ENCODE measurements around the gene KIF5C.

Gene KIF5C

GRCh38 chr2:148924514-148925178 lies 49.6 kb downstream of the KIF5C start:
- no peak overlapping the region for H3K27ac Mint-ChIP-seq
- H3K36me3 Mint-ChIP-seq = no peaks in the 10 kb centered on the region
- CTCF ChIA-PET = no interaction called here
- no peaks in the 10 kb centered on the region for H3K9me3 Mint-ChIP-seq
- H3K27me3 Mint-ChIP-seq = no peaks in the 10 kb centered on the region
- no peak for DNase-seq
- H3K4me1 Mint-ChIP-seq = peaks cover 25% of the 10 kb centered on the region
- no peak overlapping the region for H3K4me3 Mint-ChIP-seq

GRCh38 chr2:148926291-148926961 lies 51.4 kb downstream of the KIF5C start:
- no peaks in the 10 kb centered on the region for H3K36me3 Mint-ChIP-seq
- CTCF ChIA-PET = interaction anchor here (0.6 to 1.2 kb wide), 4 partner anchors 20 to 194 kb away, joined by 3 to 5 read pairs (median 4); no protein-coding TSS in a partner anchor
- H3K9me3 Mint-ChIP-seq = no peaks in the 10 kb centered on the region
- peak overlapping the region; percentile 70 for H3K27ac Mint-ChIP-seq
- peak overlapping the region; percentile 68 for H3K4me3 Mint-ChIP-seq
- DNase-seq = peak; percentile 68
- no peaks in the 10 kb centered on the region for H3K27me3 Mint-ChIP-seq
- peaks cover 25% of the 10 kb centered on the region for H3K4me1 Mint-ChIP-seq

GRCh38 chr2:148926981-148927401 lies 52.0 kb downstream of the KIF5C start:
- CTCF ChIA-PET = interaction anchor here (1.0 to 1.2 kb wide), 4 partner anchors 10 to 91 kb away, joined by 3 to 5 read pairs (median 4); no protein-coding TSS in a partner anchor
- Mint-ChIP-seq H3K4me1 (peaks cover 25% of the 10 kb centered on the region), H3K9me3 (no peaks in the 10 kb centered on the region), H3K27me3 (no peaks in the 10 kb centered on the region), H3K27ac (peak overlapping the region; percentile 70), H3K36me3 (no peaks in the 10 kb centered on the region), H3K4me3 (peak overlapping the region; percentile 68)
- DNase-seq = peak; percentile 44

- CTCF ChIA-PET = interaction anchor here (0.8 kb wide), 1 partner anchor 62 kb away, joined by 3 read pairs; no protein-coding TSS in a partner anchor
Measured at GRCh38 chr2:148928395-148928794, 53.4 kb downstream of the KIF5C start.

GRCh38 chr2:148930046-148930775 lies 55.2 kb downstream of the KIF5C start:
- H3K4me3 Mint-ChIP-seq = no peak overlapping the region
- CTCF ChIA-PET = no interaction called here
- H3K36me3 Mint-ChIP-seq = no peaks in the 10 kb centered on the region
- no peak for DNase-seq
- H3K4me1 Mint-ChIP-seq = peaks cover 25% of the 10 kb centered on the region
- H3K27me3 Mint-ChIP-seq = no peaks in the 10 kb centered on the region
- no peak overlapping the region for H3K27ac Mint-ChIP-seq
- H3K9me3 Mint-ChIP-seq = no peaks in the 10 kb centered on the region

More at GRCh38 chr2:148928395-148928794, 53.4 kb downstream of the KIF5C start:
- Mint-ChIP-seq H3K36me3 (no peaks in the 10 kb centered on the region), H3K4me3 (no peak overlapping the region), H3K4me1 (peaks cover 25% of the 10 kb centered on the region), H3K27me3 (no peaks in the 10 kb centered on the region), H3K27ac (no peak overlapping the region), H3K9me3 (no peaks in the 10 kb centered on the region)
- no peak for DNase-seq

GRCh38 chr2:148932536-148932935 lies 57.5 kb downstream of the KIF5C start:
- Mint-ChIP-seq H3K4me3 (no peak overlapping the region), H3K27me3 (no peaks in the 10 kb centered on the region), H3K4me1 (peaks cover 8% of the 10 kb centered on the region), H3K27ac (no peak overlapping the region), H3K9me3 (no peaks in the 10 kb centered on the region), H3K36me3 (no peaks in the 10 kb centered on the region)
- DNase-seq = no peak
- CTCF ChIA-PET = no interaction called here

GRCh38 chr2:148933456-148933855 lies 58.4 kb downstream of the KIF5C start:
- Mint-ChIP-seq H3K4me1 (peaks cover under 1% of the 10 kb centered on the region), H3K36me3 (no peaks in the 10 kb centered on the region), H3K4me3 (no peak overlapping the region), H3K27ac (no peak overlapping the region), H3K27me3 (no peaks in the 10 kb centered on the region), H3K9me3 (no peaks in the 10 kb centered on the region)
- CTCF ChIA-PET = no interaction called here
- no peak for DNase-seq

- CTCF ChIA-PET = no interaction called here
- H3K27ac Mint-ChIP-seq = no peak overlapping the region
Measured at GRCh38 chr2:148935791-148936190, 60.8 kb downstream of the KIF5C start.

GRCh38 chr2:148936857-148937450 lies 61.9 kb downstream of the KIF5C start:
- Mint-ChIP-seq H3K27me3 (no peaks in the 10 kb centered on the region), H3K27ac (no peak overlapping the region), H3K9me3 (no peaks in the 10 kb centered on the region), H3K4me1 (no peaks in the 10 kb centered on the region), H3K4me3 (no peak overlapping the region), H3K36me3 (no peaks in the 10 kb centered on the region)
- DNase-seq = no peak
- CTCF ChIA-PET = interaction anchor here (1.4 to 1.5 kb wide), 2 partner anchors 9 to 428 kb away, joined by 3 read pairs; no protein-coding TSS in a partner anchor

More at GRCh38 chr2:148935791-148936190, 60.8 kb downstream of the KIF5C start:
- H3K4me3 Mint-ChIP-seq = no peak overlapping the region
- no peaks in the 10 kb centered on the region for H3K9me3 Mint-ChIP-seq
- no peaks in the 10 kb centered on the region for H3K27me3 Mint-ChIP-seq
- H3K4me1 Mint-ChIP-seq = no peaks in the 10 kb centered on the region
- no peaks in the 10 kb centered on the region for H3K36me3 Mint-ChIP-seq
- no peak for DNase-seq

GRCh38 chr2:148939271-148939670 lies 64.2 kb downstream of the KIF5C start:
- no peaks in the 10 kb centered on the region for H3K9me3 Mint-ChIP-seq
- DNase-seq = no peak
- no peaks in the 10 kb centered on the region for H3K36me3 Mint-ChIP-seq
- no peaks in the 10 kb centered on the region for H3K27me3 Mint-ChIP-seq
- no peaks in the 10 kb centered on the region for H3K4me1 Mint-ChIP-seq
- no peak overlapping the region for H3K4me3 Mint-ChIP-seq
- H3K27ac Mint-ChIP-seq = no peak overlapping the region
- CTCF ChIA-PET = no interaction called here

- CTCF ChIA-PET = no interaction called here
- Mint-ChIP-seq H3K9me3 (no peaks in the 10 kb centered on the region), H3K27ac (no peak overlapping the region)
Measured at GRCh38 chr2:148943097-148943496, 68.1 kb downstream of the KIF5C start.

GRCh38 chr2:148944536-148944935 lies 69.5 kb downstream of the KIF5C start:
- H3K9me3 Mint-ChIP-seq = no peaks in the 10 kb centered on the region

More at GRCh38 chr2:148943097-148943496, 68.1 kb downstream of the KIF5C start:
- no peaks in the 10 kb centered on the region for H3K36me3 Mint-ChIP-seq
- H3K27me3 Mint-ChIP-seq = no peaks in the 10 kb centered on the region
- no peaks in the 10 kb centered on the region for H3K4me1 Mint-ChIP-seq
- H3K4me3 Mint-ChIP-seq = no peak overlapping the region
- DNase-seq = no peak

GRCh38 chr2:148947299-148947698 lies 72.3 kb downstream of the KIF5C start:
- Mint-ChIP-seq H3K4me3 (no peak overlapping the region), H3K9me3 (no peaks in the 10 kb centered on the region), H3K36me3 (no peaks in the 10 kb centered on the region), H3K27me3 (no peaks in the 10 kb centered on the region), H3K27ac (no peak overlapping the region), H3K4me1 (no peaks in the 10 kb centered on the region)
- no peak for DNase-seq
- CTCF ChIA-PET = interaction anchor here (1.2 kb wide), 1 partner anchor 20 kb away, joined by 5 read pairs; no protein-coding TSS in a partner anchor

More at GRCh38 chr2:148944536-148944935, 69.5 kb downstream of the KIF5C start:
- H3K4me3 Mint-ChIP-seq = no peak overlapping the region
- H3K4me1 Mint-ChIP-seq = no peaks in the 10 kb centered on the region
- no peak overlapping the region for H3K27ac Mint-ChIP-seq
- DNase-seq = no peak
- H3K27me3 Mint-ChIP-seq = no peaks in the 10 kb centered on the region
- CTCF ChIA-PET = no interaction called here
- H3K36me3 Mint-ChIP-seq = no peaks in the 10 kb centered on the region

- Mint-ChIP-seq H3K27me3 (no peaks in the 10 kb centered on the region), H3K4me1 (no peaks in the 10 kb centered on the region), H3K9me3 (no peaks in the 10 kb centered on the region), H3K27ac (no peak overlapping the region), H3K4me3 (no peak overlapping the region), H3K36me3 (no peaks in the 10 kb centered on the region)
- CTCF ChIA-PET = no interaction called here
- no peak for DNase-seq
Measured at GRCh38 chr2:148948868-148949267, 73.8 kb downstream of the KIF5C start.

All from activated naive CD4-positive, alpha-beta T cell treated with anti-CD3 and anti-CD28 coated beads, Interleukin-2, amount 10 ng/mL, durations not matched to agents 7 days and 5 days (primary cell).